Stomach (tissue), 9 donors: Measurements from ENCODE around the gene SLC37A1. TPM values are rescaled to one million over a fixed set of nuclear protein-coding genes. Genes with fewer than 3 reads are reported as not detected.

Experiments used
- DNase-seq, 2 donors: peaks; one replicate each; pipeline versions ENCODE4 v3.0.0 to v3.0.0-alpha.2; 2013 to 2019
- H3K27ac ChIP-seq, 5 donors: fragments of 200-600 bp in 4 of 5; sonication (generic) in 4 of 5; one replicate each; pipeline ENCODE4 v1.5.1; 2013 to 2019; ENCODE audit warnings: mild to moderate bottlenecking in 1 of 5, moderate library complexity in 1 of 5
- H3K27me3 ChIP-seq, 3 donors: fragments of 200-600 bp; sonication (generic); one replicate each; pipeline ENCODE4 v1.5.1; 2017 to 2019; ENCODE audit warnings: mixed run types in 1 of 3
- H3K36me3 ChIP-seq, 4 donors: fragments of 200-600 bp; sonication (generic); 1 replicate in 3 of 4; 2 replicates in 1 of 4; pipeline ENCODE4 v1.5.1; 2016 to 2019
- H3K4me1 ChIP-seq, 4 donors: fragments of 200-600 bp; sonication (generic); one replicate each; pipeline ENCODE4 v1.5.1; 2016 to 2019
- H3K4me3 ChIP-seq, 4 donors: fragments of 200-600 bp; sonication (generic) in 3 of 4; one replicate each; pipeline ENCODE4 v1.5.1; 2016 to 2019; ENCODE audit warnings: mild to moderate bottlenecking in 1 of 4
- H3K9me3 ChIP-seq, 4 donors: fragments of 200-600 bp; sonication (generic); one replicate each; pipeline ENCODE4 v1.5.1; 2016 to 2019
- EP300 ChIP-seq: sonication (generic); formaldehyde crosslinking; IDR thresholded peaks from one replicate; pipeline ENCODE4 v1.6.1; 2017; ENCODE audit warnings: antibody characterized with exemption
- POLR2A ChIP-seq, 4 donors: fragments of 450-650 bp; IDR thresholded peaks; one replicate each; pipeline ENCODE4 v1.6.1; 2016; ENCODE audit warnings: antibody characterized with exemption in 4 of 4, control low read depth in 2 of 4, mild to moderate bottlenecking in 1 of 4, moderate library complexity in 1 of 4
- POLR2AphosphoS5 ChIP-seq, 3 donors: sonication (generic); formaldehyde crosslinking; IDR thresholded peaks; one replicate each; pipeline ENCODE4 v1.6.1; 2016; ENCODE audit warnings: antibody characterized with exemption in 3 of 3
- WGBS, 5 donors: extraction: QIAGEN DNeasy Blood & Tissue Kit in 3 of 5; methylation state at CpG; one replicate each; pipeline versions ENCODE4 v1.1.5 to v1.1.7; 2013 to 2018; 5-methylcytosine and 5-hydroxymethylcytosine counted together
- intact Hi-C: fragments of 100-400 bp; cut with DNase I; formaldehyde crosslinking; loops from one replicate; pipeline ENCODE4 v1.15.1; 2023; ENCODE audit warnings: low total_unique reads
- polyA plus RNA-seq, 3 donors: library from polyadenylated mRNA; stranded (reverse); fragments of 200-250 nt; gene quantifications; one replicate each; pipeline ENCODE4 v1.2.3, GENCODE V29; 2013
- total RNA-seq, 5 donors: library from RNA; depleted of rRNA; stranded (reverse); fragments of >200 nt; gene quantifications; one replicate each; pipeline versions ENCODE4 v1.1.0 to v1.2.3, GENCODE V29; 2014 to 2016
- TF ChIP-seq, protein P1 (sequence below), 7 experiments: fragments of 450-650 bp in 4 of 7; fragments of 200-600 bp in 3 of 7; sonication (generic) in 3 of 7; IDR thresholded peaks; one replicate each; pipeline ENCODE4 v1.5.1; 2016 to 2019; ENCODE audit warnings: antibody characterized with exemption in 7 of 7, control low read depth in 2 of 7, mild to moderate bottlenecking in 1 of 7
- donor health status: healthy with polysubstance abuse.
- donor health status: Bipolar disorder and iron deficiency.
- donor health status: healthy.

Gene SLC37A1
- total and polyA plus RNA-seq, 8 donors = 9.8 to 72.9 (median 18.1) TPM

DNA sequence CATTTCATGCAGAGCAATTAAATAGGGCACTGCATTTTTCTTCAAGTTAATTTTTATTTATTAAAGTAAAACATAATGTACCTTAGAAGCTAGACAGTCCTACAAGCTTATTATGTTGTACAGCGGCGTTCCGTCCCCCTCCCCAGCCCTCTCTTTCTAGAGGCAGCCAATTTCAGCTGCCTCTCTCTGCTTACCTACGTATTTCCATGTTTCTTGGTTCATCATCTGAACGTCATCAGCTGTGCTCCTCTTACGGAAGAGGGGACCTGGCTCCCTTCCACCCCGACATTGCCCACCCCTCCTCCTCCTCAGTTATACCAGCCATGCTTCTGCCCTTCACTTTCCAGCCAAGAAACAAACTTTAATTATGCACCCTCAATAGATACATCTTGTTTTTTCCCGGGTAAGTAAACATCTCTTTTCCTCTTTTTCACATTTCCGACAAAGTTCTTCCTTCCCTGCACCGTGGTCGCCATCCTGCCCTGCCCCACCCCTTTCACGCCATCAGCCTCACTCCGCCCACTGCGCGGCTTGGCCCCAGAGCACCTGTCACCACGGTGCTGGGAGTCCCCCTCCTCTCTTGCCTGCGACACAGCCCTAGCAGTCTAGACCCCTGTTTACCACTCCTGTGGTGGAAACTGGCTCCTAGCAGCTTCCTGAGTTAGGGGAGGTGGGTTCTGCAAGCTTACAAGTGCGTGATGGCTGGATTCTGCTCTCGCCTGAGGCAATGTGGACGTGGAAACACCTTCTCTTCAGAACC, 57.9 kb downstream of the SLC37A1 start:
- Histone ChIP-seq H3K27ac (no peak overlapping the region), H3K36me3 (peaks cover 25 to 98% (median 95%) of the 10 kb centered on the region in 4 donors), H3K27me3 (no peaks in the 10 kb centered on the region), H3K9me3 (peaks cover 0 to 7% (median 2%) of the 10 kb centered on the region in 4 donors), H3K4me1 (no peaks in the 10 kb centered on the region), H3K4me3 (no peak overlapping the region)
- intact Hi-C loops = no loop called here
- WGBS, 5 donors = 85 to 92% (median 87%) methylated on average over 19 to 20 of the region's 20 CpGs
- TF ChIP-seq, protein P1, sequence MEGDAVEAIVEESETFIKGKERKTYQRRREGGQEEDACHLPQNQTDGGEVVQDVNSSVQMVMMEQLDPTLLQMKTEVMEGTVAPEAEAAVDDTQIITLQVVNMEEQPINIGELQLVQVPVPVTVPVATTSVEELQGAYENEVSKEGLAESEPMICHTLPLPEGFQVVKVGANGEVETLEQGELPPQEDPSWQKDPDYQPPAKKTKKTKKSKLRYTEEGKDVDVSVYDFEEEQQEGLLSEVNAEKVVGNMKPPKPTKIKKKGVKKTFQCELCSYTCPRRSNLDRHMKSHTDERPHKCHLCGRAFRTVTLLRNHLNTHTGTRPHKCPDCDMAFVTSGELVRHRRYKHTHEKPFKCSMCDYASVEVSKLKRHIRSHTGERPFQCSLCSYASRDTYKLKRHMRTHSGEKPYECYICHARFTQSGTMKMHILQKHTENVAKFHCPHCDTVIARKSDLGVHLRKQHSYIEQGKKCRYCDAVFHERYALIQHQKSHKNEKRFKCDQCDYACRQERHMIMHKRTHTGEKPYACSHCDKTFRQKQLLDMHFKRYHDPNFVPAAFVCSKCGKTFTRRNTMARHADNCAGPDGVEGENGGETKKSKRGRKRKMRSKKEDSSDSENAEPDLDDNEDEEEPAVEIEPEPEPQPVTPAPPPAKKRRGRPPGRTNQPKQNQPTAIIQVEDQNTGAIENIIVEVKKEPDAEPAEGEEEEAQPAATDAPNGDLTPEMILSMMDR (IDR thresholded peaks at IDR 0.05) = no peak
- TF ChIP-seq EP300 = no peak
- no peak for TF ChIP-seq POLR2A (IDR thresholded peaks at IDR 0.05)
- no peak for TF ChIP-seq POLR2AphosphoS5 (IDR thresholded peaks at IDR 0.05)
- DNase-seq = no peak

DNA sequence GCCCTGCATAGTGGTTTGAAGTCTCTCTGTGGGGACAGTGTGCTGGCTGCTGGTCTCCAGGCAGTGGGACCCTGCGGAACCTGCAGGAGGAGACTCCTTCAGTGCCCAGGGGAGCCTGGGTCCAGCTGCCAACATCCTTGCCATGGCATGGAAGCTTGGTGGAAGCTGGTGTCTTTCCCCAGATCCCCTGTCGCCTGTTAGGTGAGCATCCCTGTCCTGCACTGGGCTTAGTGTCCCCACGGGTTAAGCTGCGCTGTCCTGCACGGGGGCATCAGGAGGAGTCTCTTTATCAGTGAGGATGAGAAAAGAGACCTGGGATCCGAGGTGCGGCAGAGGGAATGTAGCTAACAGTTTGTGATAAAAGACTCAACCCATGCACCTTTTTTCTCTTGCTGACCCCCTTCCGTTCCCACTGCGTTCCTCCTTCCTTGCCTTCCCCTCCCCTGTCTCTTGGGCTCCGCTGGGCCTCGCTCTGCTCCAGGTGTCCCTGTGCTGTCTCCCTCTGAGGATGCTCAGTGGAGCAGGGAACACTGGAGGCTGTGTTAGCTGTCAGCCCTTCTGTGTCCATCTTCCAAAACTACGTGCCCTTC, 59.3 kb downstream of the SLC37A1 start:
- peaks cover 0 to 9% (median 4%) of the 10 kb centered on the region in 4 donors for H3K9me3 ChIP-seq
- H3K4me1 ChIP-seq = no peaks in the 10 kb centered on the region
- TF ChIP-seq POLR2A (IDR thresholded peaks at IDR 0.05) (no peak), EP300 (no peak), POLR2AphosphoS5 (IDR thresholded peaks at IDR 0.05) (no peak)
- TF ChIP-seq, protein P1 (IDR thresholded peaks at IDR 0.05) = no peak
- DNase-seq = peak in 1 of 2 donors; percentile 17
- H3K36me3 ChIP-seq = peaks cover 17 to 97% (median 92%) of the 10 kb centered on the region in 4 donors
- intact Hi-C loops = no loop called here
- WGBS, 5 donors = 91 to 98% (median 94%) methylated on average over 12 of the region's 12 CpGs
- H3K4me3 ChIP-seq = no peak overlapping the region
- no peaks in the 10 kb centered on the region for H3K27me3 ChIP-seq
- no peak overlapping the region for H3K27ac ChIP-seq

DNA sequence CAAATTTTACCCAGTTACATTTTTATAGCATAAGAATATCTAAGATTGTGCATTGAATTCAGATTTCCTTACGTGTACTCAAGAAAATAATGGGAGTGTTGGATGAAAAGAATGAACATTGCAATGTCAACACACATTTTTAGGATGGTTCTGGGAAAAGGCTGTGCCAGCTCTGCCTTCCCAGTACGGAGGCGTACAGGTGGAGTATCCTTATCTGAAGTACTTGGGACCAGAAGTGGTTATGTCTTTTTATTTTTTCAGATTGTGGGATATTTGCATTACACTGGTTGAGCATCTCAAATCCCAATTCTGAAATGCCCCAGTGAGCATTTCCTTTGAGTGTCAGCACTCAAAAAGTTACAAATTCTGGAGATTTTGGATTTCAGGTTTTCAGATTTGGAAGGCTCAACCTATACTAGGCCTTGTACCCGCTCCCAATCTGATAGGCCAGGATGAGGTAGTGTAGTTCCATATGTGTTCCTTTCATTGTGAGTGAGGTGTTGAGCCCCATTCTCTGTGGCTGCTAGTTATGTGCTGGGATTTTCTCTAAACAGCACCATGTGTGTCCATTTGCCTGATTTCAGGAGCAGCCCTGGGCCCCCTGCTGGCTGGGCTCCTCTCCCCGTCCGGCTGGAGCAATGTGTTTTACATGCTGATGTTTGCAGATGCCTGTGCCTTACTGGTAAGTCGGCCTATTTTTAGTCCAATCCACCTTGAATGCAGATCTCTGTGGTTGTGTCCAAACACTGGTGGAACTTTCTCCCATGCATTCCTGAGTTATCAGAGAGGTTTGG, 60.8 kb downstream of the SLC37A1 start:
- DNase-seq = peak in 1 of 2 donors; percentile 25
- no peaks in the 10 kb centered on the region for H3K27me3 ChIP-seq
- H3K4me1 ChIP-seq = peaks cover 0 to 4% (median 0%) of the 10 kb centered on the region in 4 donors
- intact Hi-C loops = no loop called here
- no peak overlapping the region for H3K27ac ChIP-seq
- TF ChIP-seq POLR2AphosphoS5 (IDR thresholded peaks at IDR 0.05) = peak in 1 of 3 donors; percentile 2
- TF ChIP-seq, protein P1 (IDR thresholded peaks at IDR 0.05) = peak in 1 of 7 experiments; percentile 8
- TF ChIP-seq EP300 = no peak
- no peak overlapping the region for H3K4me3 ChIP-seq
- H3K36me3 ChIP-seq = peaks cover 4 to 96% (median 85%) of the 10 kb centered on the region in 4 donors
- peaks cover 0 to 9% (median 4%) of the 10 kb centered on the region in 4 donors for H3K9me3 ChIP-seq
- WGBS, 5 donors = 79 to 88% (median 79%) methylated on average over 7 of the region's 7 CpGs

DNA sequence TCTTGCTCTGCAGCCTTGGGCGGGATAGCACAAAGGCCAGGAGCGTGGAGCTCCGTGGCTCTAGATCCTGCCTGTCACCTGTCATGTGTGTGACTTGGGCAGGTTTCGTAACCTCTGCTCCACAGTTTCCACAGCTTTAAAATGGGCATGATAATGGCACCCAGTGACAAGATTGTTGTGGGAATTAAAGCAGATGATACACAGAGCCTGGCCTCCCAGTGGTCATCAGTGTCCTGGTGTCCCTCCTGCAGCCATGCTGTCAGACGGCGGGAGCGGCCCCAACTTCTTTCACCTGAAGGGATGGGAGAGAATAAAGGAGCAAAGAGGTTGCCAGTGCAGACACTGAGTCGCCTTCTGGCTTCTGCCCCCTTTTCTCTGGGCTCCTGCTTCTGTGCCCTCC, 61.5 kb downstream of the SLC37A1 start:
- H3K4me3 ChIP-seq = no peak overlapping the region
- WGBS, 5 donors = 92 to 99% (median 96%) methylated on average over 8 of the region's 8 CpGs
- intact Hi-C loops = no loop called here

More for the DNA sequence above, 61.5 kb downstream of the SLC37A1 start:
- H3K27me3 ChIP-seq = no peaks in the 10 kb centered on the region
- TF ChIP-seq EP300 (no peak), POLR2AphosphoS5 (IDR thresholded peaks at IDR 0.05) (no peak), POLR2A (IDR thresholded peaks at IDR 0.05) (no peak)
- TF ChIP-seq, protein P1 (IDR thresholded peaks at IDR 0.05) = no peak
- H3K27ac ChIP-seq = no peak overlapping the region
- peaks cover 4 to 94% (median 81%) of the 10 kb centered on the region in 4 donors for H3K36me3 ChIP-seq
- peaks cover 0 to 9% (median 4%) of the 10 kb centered on the region in 4 donors for H3K9me3 ChIP-seq
- DNase-seq = no peak
- peaks cover 0 to 4% (median 0%) of the 10 kb centered on the region in 4 donors for H3K4me1 ChIP-seq
